Fibroblast of lung (primary cell): ENCODE results near the gene IL36A. TPM values are rescaled to one million over a fixed set of nuclear protein-coding genes. Genes with fewer than 3 reads are reported as not detected.

Experiments used
- DNase-seq, 2 donors: peaks; one replicate each; pipeline versions ENCODE4 v3.0.0 to v3.0.0-alpha.2; 2010; ENCODE audit warnings: low read depth in 2 of 2
- H2AFZ ChIP-seq: 2 replicates; pipeline ENCODE4 v1.5.1; 2012; ENCODE audit warnings: low read length, control low read depth, inconsistent platforms
- H3K27ac ChIP-seq: 2 replicates; pipeline ENCODE4 v1.5.1; 2011; ENCODE audit warnings: low read length, control low read depth; ENCODE audit not compliant: insufficient read depth
- H3K27me3 ChIP-seq: 2 replicates; pipeline ENCODE4 v1.5.1; 2011; ENCODE audit warnings: mild to moderate bottlenecking, low read length; ENCODE audit not compliant: control insufficient read depth, insufficient read depth
- H3K36me3 ChIP-seq: 2 replicates; pipeline ENCODE4 v1.5.1; 2011; ENCODE audit warnings: low read length; ENCODE audit not compliant: control insufficient read depth, insufficient read depth
- H3K4me1 ChIP-seq: 2 replicates; pipeline ENCODE4 v1.5.1; 2011; ENCODE audit warnings: low read length; ENCODE audit not compliant: control insufficient read depth, insufficient read depth; ENCODE audit errors: extremely low read depth
- H3K4me2 ChIP-seq: 2 replicates; pipeline ENCODE4 v1.5.1; 2011; ENCODE audit warnings: low read length, control low read depth; ENCODE audit not compliant: insufficient read depth; ENCODE audit errors: extremely low read depth
- H3K4me3 ChIP-seq, 4 experiments: fragments of 200-600 bp in 1 of 4; sonication (generic) in 1 of 4; replicated peaks in 1 of 4; 2 replicates each; pipeline ENCODE4 v1.5.1; 2011 to 2016; ENCODE audit warnings: low read length in 4 of 4, low read depth in 3 of 4, mild to moderate bottlenecking in 3 of 4, control low read depth in 2 of 4, inconsistent platforms in 1 of 4, mixed read lengths in 1 of 4; ENCODE audit not compliant: insufficient read depth in 1 of 4; ENCODE audit errors: control extremely low read depth in 1 of 4
- H3K79me2 ChIP-seq: 2 replicates; pipeline ENCODE4 v1.5.1; 2012; ENCODE audit warnings: mild to moderate bottlenecking, low read length, inconsistent platforms; ENCODE audit not compliant: control insufficient read depth, insufficient read depth
- H3K9ac ChIP-seq: 2 replicates; pipeline ENCODE4 v1.5.1; 2011; ENCODE audit warnings: mild to moderate bottlenecking, low read length, control low read depth; ENCODE audit not compliant: insufficient read depth
- H3K9me3 ChIP-seq: 2 replicates; pipeline ENCODE4 v1.5.1; 2012; ENCODE audit warnings: low read depth, low read length; ENCODE audit not compliant: control insufficient read depth, insufficient read depth
- H4K20me1 ChIP-seq: 2 replicates; pipeline ENCODE4 v1.5.1; 2011; ENCODE audit warnings: low read length; ENCODE audit not compliant: control insufficient read depth, insufficient read depth; ENCODE audit errors: extremely low read depth
- EZH2 ChIP-seq: IDR thresholded peaks from 2 replicates; pipeline ENCODE4 v1.5.1; 2012; ENCODE audit warnings: low read length, control low read depth, mild to moderate bottlenecking; ENCODE audit errors: missing control alignments
- polyA plus RNA-seq, 2 donors: library from polyadenylated mRNA; depleted of rRNA in 1 of 2; stranded (reverse) in 1 of 2; unstranded in 1 of 2; fragments of >200 nt; gene quantifications; 2 replicates each; pipeline ENCODE4 v1.2.1, GENCODE V29; 2011 to 2012; ENCODE audit warnings: missing spikeins in 1 of 2
- total RNA-seq: library from RNA; depleted of rRNA; stranded (reverse); fragments of >200 nt; gene quantifications from 2 replicates; pipeline ENCODE4 v1.2.1, GENCODE V29; 2014
- TF ChIP-seq, protein P1 (sequence below), 2 donors: IDR thresholded peaks in 1 of 2; conservative IDR thresholded peaks in 1 of 2; 1 replicate in 1 of 2; 2 replicates in 1 of 2; pipeline ENCODE4 v1.5.1; 2011 to 2012; ENCODE audit warnings: low read length in 2 of 2, control low read depth in 1 of 2, inconsistent platforms in 1 of 2, low read depth in 1 of 2, mild to moderate bottlenecking in 1 of 2

IL36A gene
- total and polyA plus RNA-seq, 2 donors (not counting 1 experiment from before 2014, with no cell fraction given) = not detected

DNA sequence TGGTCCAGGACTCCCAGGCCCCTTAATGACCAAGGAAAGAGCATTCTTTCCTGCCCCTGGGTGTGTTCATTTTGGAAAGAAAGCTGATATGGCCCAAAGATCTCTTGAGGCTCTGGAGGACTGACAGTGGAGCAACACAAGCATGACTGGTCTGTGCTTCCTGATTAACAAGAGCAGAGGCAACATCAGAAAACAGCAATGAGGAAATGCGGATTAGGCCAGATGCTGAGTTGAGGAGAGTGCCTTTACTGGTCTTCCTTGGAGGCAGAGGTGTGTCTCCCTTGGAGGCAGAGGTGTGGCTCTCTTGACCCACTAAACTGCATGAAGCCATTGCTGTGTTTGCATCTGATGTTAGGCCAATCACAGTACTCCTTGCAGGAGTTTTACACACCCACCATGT is 27.5 kb downstream of the IL36A start:
- Histone ChIP-seq H3K36me3 (no peaks in the 10 kb centered on the region), H2AFZ (no peak overlapping the region), H3K27ac (no peak overlapping the region), H3K4me2 (no peak overlapping the region), H3K4me1 (no peaks in the 10 kb centered on the region), H3K27me3 (no peaks in the 10 kb centered on the region), H3K9ac (no peak overlapping the region), H3K79me2 (no peaks in the 10 kb centered on the region), H4K20me1 (no peaks in the 10 kb centered on the region), H3K4me3 (no peak overlapping the region), H3K9me3 (no peaks in the 10 kb centered on the region)
- TF ChIP-seq EZH2 = no peak
- TF ChIP-seq, protein P1, sequence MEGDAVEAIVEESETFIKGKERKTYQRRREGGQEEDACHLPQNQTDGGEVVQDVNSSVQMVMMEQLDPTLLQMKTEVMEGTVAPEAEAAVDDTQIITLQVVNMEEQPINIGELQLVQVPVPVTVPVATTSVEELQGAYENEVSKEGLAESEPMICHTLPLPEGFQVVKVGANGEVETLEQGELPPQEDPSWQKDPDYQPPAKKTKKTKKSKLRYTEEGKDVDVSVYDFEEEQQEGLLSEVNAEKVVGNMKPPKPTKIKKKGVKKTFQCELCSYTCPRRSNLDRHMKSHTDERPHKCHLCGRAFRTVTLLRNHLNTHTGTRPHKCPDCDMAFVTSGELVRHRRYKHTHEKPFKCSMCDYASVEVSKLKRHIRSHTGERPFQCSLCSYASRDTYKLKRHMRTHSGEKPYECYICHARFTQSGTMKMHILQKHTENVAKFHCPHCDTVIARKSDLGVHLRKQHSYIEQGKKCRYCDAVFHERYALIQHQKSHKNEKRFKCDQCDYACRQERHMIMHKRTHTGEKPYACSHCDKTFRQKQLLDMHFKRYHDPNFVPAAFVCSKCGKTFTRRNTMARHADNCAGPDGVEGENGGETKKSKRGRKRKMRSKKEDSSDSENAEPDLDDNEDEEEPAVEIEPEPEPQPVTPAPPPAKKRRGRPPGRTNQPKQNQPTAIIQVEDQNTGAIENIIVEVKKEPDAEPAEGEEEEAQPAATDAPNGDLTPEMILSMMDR (conservative IDR thresholded peaks at IDR 0.05 in 1 of 2, IDR thresholded peaks at IDR 0.05 in 1 of 2; ENCODE audit: low read depth in 1 of 2, low read length in 2 of 2) = no peak
- DNase-seq = no peak

GRCh38 chr2:113034016-113034415 is 28.8 kb downstream of the IL36A start:
- Histone ChIP-seq H3K4me2 (no peak overlapping the region), H3K36me3 (no peaks in the 10 kb centered on the region), H3K9ac (no peak overlapping the region), H3K27me3 (peaks cover 3% of the 10 kb centered on the region), H3K4me1 (no peaks in the 10 kb centered on the region), H3K27ac (no peak overlapping the region), H3K9me3 (no peaks in the 10 kb centered on the region), H4K20me1 (no peaks in the 10 kb centered on the region), H3K4me3 (no peak overlapping the region), H3K79me2 (no peaks in the 10 kb centered on the region), H2AFZ (no peak overlapping the region)
- no peak for DNase-seq
- TF ChIP-seq, protein P1 (conservative IDR thresholded peaks at IDR 0.05 in 1 of 2, IDR thresholded peaks at IDR 0.05 in 1 of 2; ENCODE audit: low read depth in 1 of 2, low read length in 2 of 2) = no peak

DNA sequence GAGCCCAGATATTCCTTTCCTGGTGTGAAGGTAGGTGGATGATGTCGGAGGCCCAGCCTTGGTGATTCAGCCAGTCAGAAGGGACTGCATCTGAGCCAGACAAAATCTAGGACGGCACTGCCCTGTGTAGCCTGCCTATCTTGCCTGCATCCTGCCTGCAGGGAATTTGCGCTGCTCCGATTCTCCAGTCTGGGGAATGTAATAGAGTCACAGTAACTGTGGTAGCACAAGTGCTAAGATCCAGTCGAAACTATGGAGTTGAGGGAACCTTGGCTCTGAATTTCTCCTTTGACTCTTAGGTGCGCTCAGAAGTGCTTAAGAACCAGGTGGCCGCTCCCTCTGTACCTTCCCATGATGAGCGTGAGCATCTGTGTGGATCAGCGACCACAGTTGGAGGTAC is 31.5 kb downstream of the IL36A start:
- Histone ChIP-seq H3K4me2 (no peak overlapping the region), H3K27me3 (peaks cover 3% of the 10 kb centered on the region), H3K79me2 (no peaks in the 10 kb centered on the region), H3K9ac (no peak overlapping the region), H3K27ac (no peak overlapping the region), H3K4me1 (no peaks in the 10 kb centered on the region), H3K9me3 (no peaks in the 10 kb centered on the region), H3K36me3 (no peaks in the 10 kb centered on the region), H2AFZ (no peak overlapping the region), H3K4me3 (no peak overlapping the region), H4K20me1 (no peaks in the 10 kb centered on the region)
- no peak for DNase-seq
- TF ChIP-seq EZH2 = no peak
- TF ChIP-seq, protein P1 (conservative IDR thresholded peaks at IDR 0.05 in 1 of 2, IDR thresholded peaks at IDR 0.05 in 1 of 2; ENCODE audit: low read depth in 1 of 2, low read length in 2 of 2) = no peak
